Measurements from ENCODE around the gene IVNS1ABP.

Gene IVNS1ABP

GRCh38 chr1:185271921-185272320 lies 45.1 kb downstream of the IVNS1ABP start:
- Histone ChIP-seq H3K36me3 (ENCODE audit: low read depth) (no peaks in the 10 kb centered on the region), H3K9me3 (ENCODE audit: severe bottlenecking) (no peaks in the 10 kb centered on the region), H3K4me1 (ENCODE audit: insufficient read depth, poor library complexity, severe bottlenecking) (no peaks in the 10 kb centered on the region), H3K27me3 (ENCODE audit: insufficient read depth, poor library complexity, severe bottlenecking) (no peaks in the 10 kb centered on the region), H3K4me3 (ENCODE audit: severe bottlenecking) (no peak overlapping the region), H3K27ac (ENCODE audit: poor library complexity, severe bottlenecking) (no peak overlapping the region)
- TF ChIP-seq CTCF (IDR thresholded peaks at IDR 0.05; ENCODE audit: poor library complexity, severe bottlenecking) = no peak
- no peak for ATAC-seq (ENCODE audit: low read depth)
- DNase-seq (ENCODE audit: low spot score) = no peak

- no peak for DNase-seq (ENCODE audit: low spot score)
- Histone ChIP-seq H3K27me3 (ENCODE audit: insufficient read depth, poor library complexity, severe bottlenecking) (no peaks in the 10 kb centered on the region), H3K27ac (ENCODE audit: poor library complexity, severe bottlenecking) (no peak overlapping the region), H3K36me3 (ENCODE audit: low read depth) (no peaks in the 10 kb centered on the region), H3K9me3 (ENCODE audit: severe bottlenecking) (no peaks in the 10 kb centered on the region), H3K4me3 (ENCODE audit: severe bottlenecking) (no peak overlapping the region), H3K4me1 (ENCODE audit: insufficient read depth, poor library complexity, severe bottlenecking) (no peaks in the 10 kb centered on the region)
- no peak for ATAC-seq (ENCODE audit: low read depth)
- no peak for TF ChIP-seq CTCF (IDR thresholded peaks at IDR 0.05; ENCODE audit: poor library complexity, severe bottlenecking)
These were observed 48.7 kb downstream of the IVNS1ABP start for GRCh38 chr1:185268352-185268751.

- no peak for DNase-seq (ENCODE audit: low spot score)
- Histone ChIP-seq H3K9me3 (ENCODE audit: severe bottlenecking) (no peaks in the 10 kb centered on the region), H3K4me1 (ENCODE audit: insufficient read depth, poor library complexity, severe bottlenecking) (no peaks in the 10 kb centered on the region), H3K27ac (ENCODE audit: poor library complexity, severe bottlenecking) (no peak overlapping the region), H3K4me3 (ENCODE audit: severe bottlenecking) (no peak overlapping the region), H3K27me3 (ENCODE audit: insufficient read depth, poor library complexity, severe bottlenecking) (no peaks in the 10 kb centered on the region), H3K36me3 (ENCODE audit: low read depth) (no peaks in the 10 kb centered on the region)
- ATAC-seq (ENCODE audit: low read depth) = no peak
- TF ChIP-seq CTCF (IDR thresholded peaks at IDR 0.05; ENCODE audit: poor library complexity, severe bottlenecking) = no peak
These were observed 49.3 kb downstream of the IVNS1ABP start for GRCh38 chr1:185267701-185268100.

GRCh38 chr1:185267301-185267700 lies 49.7 kb downstream of the IVNS1ABP start:
- Histone ChIP-seq H3K27ac (ENCODE audit: poor library complexity, severe bottlenecking) (no peak overlapping the region), H3K4me1 (ENCODE audit: insufficient read depth, poor library complexity, severe bottlenecking) (no peaks in the 10 kb centered on the region), H3K4me3 (ENCODE audit: severe bottlenecking) (no peak overlapping the region), H3K9me3 (ENCODE audit: severe bottlenecking) (no peaks in the 10 kb centered on the region), H3K27me3 (ENCODE audit: insufficient read depth, poor library complexity, severe bottlenecking) (no peaks in the 10 kb centered on the region), H3K36me3 (ENCODE audit: low read depth) (no peaks in the 10 kb centered on the region)
- ATAC-seq (ENCODE audit: low read depth) (no peak), DNase-seq (ENCODE audit: low spot score) (no peak)
- no peak for TF ChIP-seq CTCF (IDR thresholded peaks at IDR 0.05; ENCODE audit: poor library complexity, severe bottlenecking)

- Histone ChIP-seq H3K36me3 (ENCODE audit: low read depth) (no peaks in the 10 kb centered on the region), H3K27me3 (ENCODE audit: insufficient read depth, poor library complexity, severe bottlenecking) (no peaks in the 10 kb centered on the region), H3K4me1 (ENCODE audit: insufficient read depth, poor library complexity, severe bottlenecking) (no peaks in the 10 kb centered on the region), H3K4me3 (ENCODE audit: severe bottlenecking) (no peak overlapping the region), H3K27ac (ENCODE audit: poor library complexity, severe bottlenecking) (no peak overlapping the region), H3K9me3 (ENCODE audit: severe bottlenecking) (no peaks in the 10 kb centered on the region)
- TF ChIP-seq CTCF (IDR thresholded peaks at IDR 0.05; ENCODE audit: poor library complexity, severe bottlenecking) = no peak
- no peak for DNase-seq (ENCODE audit: low spot score)
- ATAC-seq (ENCODE audit: low read depth) = no peak
These were observed 51.7 kb downstream of the IVNS1ABP start for GRCh38 chr1:185265314-185265713.
